T-helper 2 cell (primary cell): Measurements from ENCODE around the gene BLVRB.

Experiments
- DNase-seq, 5 experiments: peaks; one replicate each; pipeline versions ENCODE4 v3.0.0 to v3.0.0-alpha.2; 2012 to 2022

Gene BLVRB

DNA sequence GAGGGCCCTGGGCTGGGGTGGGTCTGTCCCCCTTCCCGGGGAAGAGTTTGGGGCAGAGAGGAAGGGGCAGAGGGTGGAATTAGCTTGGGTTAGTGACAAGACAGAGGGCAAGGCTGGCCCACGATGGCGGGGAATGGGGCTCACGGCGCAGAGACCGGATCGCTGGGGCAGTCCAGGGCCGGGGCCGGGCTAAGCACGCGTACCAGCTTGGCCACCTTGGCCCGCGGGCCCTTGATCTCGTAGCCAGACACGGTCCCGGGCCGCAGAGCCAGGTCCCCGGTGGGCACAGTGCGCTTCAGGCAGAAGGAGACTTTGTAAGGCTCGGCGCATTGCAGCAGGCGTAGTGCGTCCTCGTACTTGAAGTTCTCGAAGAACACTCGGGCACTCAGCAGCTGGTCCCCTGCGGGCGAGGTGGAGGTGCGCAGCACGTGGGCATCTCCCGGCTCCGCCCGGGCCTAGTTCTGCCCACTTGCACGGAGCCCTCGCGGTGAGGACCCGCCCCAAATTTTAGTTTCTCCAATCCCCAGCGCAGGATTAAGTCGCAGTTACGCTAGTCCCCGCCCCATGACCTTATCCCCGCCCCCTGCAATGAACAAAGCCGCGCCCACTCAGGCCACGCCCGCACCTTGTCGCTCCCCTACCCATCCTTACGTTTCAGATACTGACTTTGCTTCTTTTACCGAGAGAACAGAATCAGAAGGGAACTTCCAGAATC is 67.0 kb downstream of the BLVRB start:
- peak; percentile 9 to 72 (median 52) for DNase-seq
